Neural progenitor cell (in vitro differentiated cells): ENCODE results near the gene TMEM175. TPM values are rescaled to one million over a fixed set of nuclear protein-coding genes. Genes with fewer than 3 reads are reported as not detected.

Source experiments
- DNase-seq: peaks from one replicate; pipeline ENCODE4 v3.0.0-alpha.2; 2016; ENCODE audit warnings: low spot score
- H2AFZ ChIP-seq: fragments of 200-600 bp; sonication (generic); replicated peaks from 2 replicates; pipeline ENCODE4 v1.6.1; 2016; ENCODE audit warnings: antibody characterized with exemption
- H3F3A ChIP-seq: fragments of 200-600 bp; sonication (generic); 2 replicates; pipeline ENCODE4 v1.6.1; 2016; ENCODE audit warnings: antibody characterized with exemption, low read depth
- H3K27ac ChIP-seq: fragments of 200-600 bp; sonication (generic); 2 replicates; pipeline ENCODE4 v1.5.1; 2016; ENCODE audit warnings: mild to moderate bottlenecking
- H3K27me3 ChIP-seq: fragments of 200-600 bp; sonication (generic); 2 replicates; pipeline ENCODE4 v1.6.1; 2016; ENCODE audit warnings: mild to moderate bottlenecking, moderate library complexity
- H3K36me3 ChIP-seq: fragments of 200-600 bp; sonication (generic); 2 replicates; pipeline ENCODE4 v1.5.1; 2016
- H3K4me1 ChIP-seq: fragments of 200-600 bp; sonication (generic); 2 replicates; pipeline ENCODE4 v1.6.1; 2016; ENCODE audit warnings: mixed run types
- H3K4me2 ChIP-seq: fragments of 200-600 bp; sonication (generic); 2 replicates; pipeline ENCODE4 v1.6.1; 2016
- H3K4me3 ChIP-seq: fragments of 200-600 bp; sonication (generic); 2 replicates; pipeline ENCODE4 v1.5.1; 2016
- H3K79me2 ChIP-seq: fragments of 200-600 bp; sonication (generic); 2 replicates; pipeline ENCODE4 v1.6.1; 2016; ENCODE audit warnings: low read depth
- H3K9ac ChIP-seq: fragments of 200-600 bp; sonication (generic); 2 replicates; pipeline ENCODE4 v1.6.1; 2016
- H3K9me3 ChIP-seq: fragments of 200-600 bp; sonication (generic); 2 replicates; pipeline ENCODE4 v1.5.1; 2016; ENCODE audit warnings: low read depth
- H4K20me1 ChIP-seq: fragments of 200-600 bp; sonication (generic); 2 replicates; pipeline ENCODE4 v1.6.1; 2016; ENCODE audit warnings: low read depth
- H3K27ac Mint-ChIP-seq: 3 replicates; pipeline ENCODE4 v1.8.0; 2021; ENCODE audit warnings: mixed read lengths
- H3K27me3 Mint-ChIP-seq: 2 replicates; pipeline ENCODE4 v1.8.0; 2022; ENCODE audit warnings: low read depth, mild to moderate bottlenecking, inconsistent platforms, moderate library complexity, mixed read lengths; ENCODE audit not compliant: insufficient read depth
- H3K36me3 Mint-ChIP-seq: 3 replicates; pipeline ENCODE4 v1.8.0; 2021; ENCODE audit warnings: mixed read lengths
- H3K4me1 Mint-ChIP-seq: 3 replicates; pipeline ENCODE4 v1.8.0; 2021; ENCODE audit warnings: mixed read lengths
- H3K4me3 Mint-ChIP-seq: 3 replicates; pipeline ENCODE4 v1.8.0; 2021; ENCODE audit warnings: mild to moderate bottlenecking, moderate library complexity, mixed read lengths
- H3K9me3 Mint-ChIP-seq: 3 replicates; pipeline ENCODE4 v1.8.0; 2020; ENCODE audit warnings: mixed read lengths
- CTCF ChIP-seq: fragments of 200-600 bp; sonication (generic); IDR thresholded peaks from 2 replicates; pipeline ENCODE4 v1.5.1; 2017; ENCODE audit warnings: antibody characterized with exemption, mild to moderate bottlenecking
- EZH2 ChIP-seq: fragments of 200-600 bp; sonication (generic); IDR thresholded peaks from 2 replicates; pipeline ENCODE4 v1.6.1; 2017; ENCODE audit warnings: antibody characterized with exemption, mild to moderate bottlenecking, moderate library complexity
- EZH2phosphoT487 ChIP-seq: fragments of 200-600 bp; sonication (generic); IDR thresholded peaks from 2 replicates; pipeline ENCODE4 v1.6.1; 2017; ENCODE audit warnings: antibody characterized with exemption
- total RNA-seq: library from RNA; depleted of rRNA; stranded (reverse); fragments of >200 nt; gene quantifications from 2 replicates; pipeline ENCODE4 v1.2.3, GENCODE V29; 2015; ENCODE audit warnings: low replicate concordance

The TMEM175 gene
- total RNA-seq, 1 donor from 2014 or later, result 4.4 TPM

DNA sequence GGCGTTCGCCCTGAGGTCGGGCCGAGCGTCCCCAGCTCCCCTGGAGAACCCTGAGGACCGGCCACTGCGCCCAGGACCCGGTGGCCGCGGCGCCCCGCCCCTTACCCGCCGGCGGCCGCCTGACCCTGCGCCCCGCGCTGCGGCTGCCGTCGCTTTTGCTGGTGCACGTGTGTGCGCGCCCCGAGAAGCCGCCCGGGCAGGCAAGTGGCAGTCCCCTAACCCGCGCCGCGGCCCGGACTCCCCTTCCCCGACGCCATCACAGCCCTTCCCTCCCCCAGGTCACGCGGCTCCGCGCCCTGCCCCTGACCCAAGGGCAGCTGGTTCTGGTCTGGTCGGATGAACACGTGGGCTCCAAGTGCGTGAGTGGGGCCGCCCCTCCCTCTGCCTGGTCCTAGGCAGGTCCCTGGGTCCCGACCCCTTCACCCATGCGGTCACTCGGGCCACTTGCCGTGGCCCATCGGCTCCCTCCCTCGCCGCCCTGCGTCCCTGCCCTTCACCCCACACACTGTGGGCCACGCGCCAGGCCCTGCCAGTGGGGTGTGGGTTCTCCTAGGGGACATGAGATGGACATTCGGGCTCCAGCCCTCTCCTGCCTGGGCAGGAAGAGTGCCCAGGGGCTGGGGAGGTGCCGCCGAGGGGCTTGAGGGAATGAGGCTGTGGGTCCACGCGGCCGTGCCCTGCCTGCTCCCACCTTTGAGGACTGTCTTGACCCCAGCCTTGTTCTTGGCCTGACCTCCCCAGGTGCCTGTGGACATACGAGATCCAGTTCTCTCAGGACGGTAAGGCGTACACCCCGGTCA lies 71.2 kb downstream of the TMEM175 start:
- no peak overlapping the region for H3K4me3 Mint-ChIP-seq

DNA sequence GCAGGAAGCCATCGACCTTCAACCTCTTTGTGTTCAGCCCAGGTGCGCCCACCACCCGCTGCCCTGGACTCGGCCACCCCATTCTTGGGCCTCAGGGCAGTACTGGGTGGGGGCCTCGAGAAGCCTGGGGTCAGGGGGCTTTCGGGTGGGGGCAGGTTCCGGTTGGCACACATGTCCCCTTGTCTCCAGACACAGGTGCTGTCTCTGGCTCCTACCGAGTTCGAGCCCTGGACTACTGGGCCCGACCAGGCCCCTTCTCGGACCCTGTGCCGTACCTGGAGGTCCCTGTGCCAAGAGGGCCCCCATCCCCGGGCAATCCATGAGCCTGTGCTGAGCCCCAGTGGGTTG lies 71.8 kb downstream of the TMEM175 start:
- TF ChIP-seq CTCF, result no peak
- no peak for TF ChIP-seq EZH2
- TF ChIP-seq EZH2phosphoT487, result no peak
- Histone ChIP-seq H3K27ac (no peak overlapping the region), H3K9me3 (no peaks in the 10 kb centered on the region), H3K4me2 (no peak overlapping the region), H3K79me2 (no peaks in the 10 kb centered on the region), H4K20me1 (peaks cover 33% of the 10 kb centered on the region), H3K27me3 (peaks cover 100% of the 10 kb centered on the region), H3K4me1 (peaks cover 10% of the 10 kb centered on the region), H3K9ac (no peak overlapping the region), H3K36me3 (no peaks in the 10 kb centered on the region), H2AFZ (no peak overlapping the region), H3F3A (no peaks in the 10 kb centered on the region), H3K4me3 (no peak overlapping the region)
- H3K4me3 Mint-ChIP-seq, result no peak overlapping the region
- H3K36me3 Mint-ChIP-seq, result peaks cover 4% of the 10 kb centered on the region
- no peak overlapping the region for H3K27ac Mint-ChIP-seq
- DNase-seq, result no peak
- H3K27me3 Mint-ChIP-seq, result peaks cover 65% of the 10 kb centered on the region
- peaks cover 11% of the 10 kb centered on the region for H3K9me3 Mint-ChIP-seq
- H3K4me1 Mint-ChIP-seq, result peaks cover 9% of the 10 kb centered on the region

More for the DNA sequence above, 71.2 kb downstream of the TMEM175 start:
- Histone ChIP-seq H3F3A (no peaks in the 10 kb centered on the region), H3K27me3 (peaks cover 100% of the 10 kb centered on the region), H2AFZ (no peak overlapping the region), H3K27ac (no peak overlapping the region), H3K4me1 (peaks cover 5% of the 10 kb centered on the region), H3K9me3 (no peaks in the 10 kb centered on the region), H4K20me1 (peaks cover 33% of the 10 kb centered on the region), H3K9ac (no peak overlapping the region), H3K4me2 (peak overlapping the region; percentile 72), H3K36me3 (no peaks in the 10 kb centered on the region), H3K4me3 (peak overlapping the region; percentile 40), H3K79me2 (no peaks in the 10 kb centered on the region)
- peaks cover 60% of the 10 kb centered on the region for H3K27me3 Mint-ChIP-seq
- no peak overlapping the region for H3K27ac Mint-ChIP-seq
- DNase-seq, result peak; percentile 62
- TF ChIP-seq EZH2phosphoT487, result no peak
- TF ChIP-seq EZH2, result no peak
- TF ChIP-seq CTCF, result no peak
- H3K9me3 Mint-ChIP-seq, result peaks cover 12% of the 10 kb centered on the region
- H3K4me1 Mint-ChIP-seq, result peaks cover 5% of the 10 kb centered on the region
- H3K36me3 Mint-ChIP-seq, result peaks cover 4% of the 10 kb centered on the region

GRCh38 chr4:1004557-1005485 lies 72.6 kb downstream of the TMEM175 start:
- H3K4me3 ChIP-seq, result no peak overlapping the region
- H3K27ac ChIP-seq, result no peak overlapping the region
- no peak overlapping the region for H3K9ac ChIP-seq
- H2AFZ ChIP-seq, result no peak overlapping the region
- no peak overlapping the region for H3K4me2 ChIP-seq
- no peaks in the 10 kb centered on the region for H3K79me2 ChIP-seq
- no peaks in the 10 kb centered on the region for H3K36me3 ChIP-seq
- Mint-ChIP-seq H3K9me3 (peaks cover 9% of the 10 kb centered on the region), H3K4me1 (peaks cover 7% of the 10 kb centered on the region), H3K36me3 (peaks cover 2% of the 10 kb centered on the region), H3K27me3 (peaks cover 63% of the 10 kb centered on the region), H3K27ac (peak overlapping the region; percentile 78), H3K4me3 (no peak overlapping the region)
- peaks cover under 1% of the 10 kb centered on the region for H3F3A ChIP-seq
- DNase-seq, result no peak
- H3K9me3 ChIP-seq, result no peaks in the 10 kb centered on the region
- H3K4me1 ChIP-seq, result peaks cover 11% of the 10 kb centered on the region
- peaks cover 98% of the 10 kb centered on the region for H3K27me3 ChIP-seq
- peaks cover 29% of the 10 kb centered on the region for H4K20me1 ChIP-seq
- no peak for TF ChIP-seq EZH2phosphoT487
- TF ChIP-seq EZH2, result no peak
- no peak for TF ChIP-seq CTCF
